Stimulated activated naive CD8-positive, alpha-beta T cell treated with anti-CD3 and anti-CD28 coated beads, Interleukin-15, amount 100 ng/mL, for 72 hours (primary cell): ENCODE results near the gene SLC30A2.

Source experiments
- ATAC-seq: fragments of 150-1000 bp; cut with Tn5 transposase; 2 replicates; pipeline ENCODE4 v1.10.0; 2021; ENCODE audit warnings: mild to moderate bottlenecking, moderate library complexity
- DNase-seq, 2 donors: peaks; one replicate each; pipeline ENCODE4 v3.0.0; 2021 to 2022
- H3K27ac Mint-ChIP-seq, 2 donors: one replicate each; pipeline ENCODE4 v1.8.0; 2022; ENCODE audit warnings: mild to moderate bottlenecking in 2 of 2, mixed read lengths in 2 of 2, moderate library complexity in 2 of 2
- H3K27me3 Mint-ChIP-seq: one replicate; pipeline ENCODE4 v1.8.0; 2022; ENCODE audit warnings: mixed read lengths
- H3K4me1 Mint-ChIP-seq: one replicate; pipeline ENCODE4 v1.8.0; 2022; ENCODE audit warnings: mild to moderate bottlenecking, mixed read lengths
- H3K4me3 Mint-ChIP-seq, 2 donors: one replicate each; pipeline ENCODE4 v1.8.0; 2022; ENCODE audit warnings: mild to moderate bottlenecking in 2 of 2, mixed read lengths in 2 of 2, moderate library complexity in 1 of 2
- H3K9me3 Mint-ChIP-seq, 2 donors: one replicate each; pipeline ENCODE4 v1.8.0; 2022; ENCODE audit warnings: mixed read lengths in 2 of 2

The SLC30A2 gene

DNA sequence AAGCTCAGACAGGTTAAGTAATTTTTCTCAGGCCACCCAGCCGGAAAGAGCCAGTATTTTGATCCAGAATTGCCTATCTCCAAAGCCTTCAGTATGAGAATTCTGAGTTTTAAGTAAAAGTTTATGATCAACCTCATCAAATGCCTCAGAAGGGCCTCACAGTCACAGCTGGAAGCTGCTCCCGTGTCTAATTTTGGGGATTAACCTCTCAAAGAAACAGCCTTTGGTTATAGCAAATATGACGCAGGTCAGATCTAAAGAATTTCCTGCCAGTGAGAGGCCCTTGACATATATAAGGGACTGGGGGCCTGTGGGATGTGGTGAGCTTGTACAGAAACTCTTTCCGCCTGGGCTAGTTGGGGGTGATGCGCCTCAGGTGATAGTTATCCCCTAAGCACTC is 22.1 kb downstream of the SLC30A2 start:
- ATAC-seq: no peak

DNA sequence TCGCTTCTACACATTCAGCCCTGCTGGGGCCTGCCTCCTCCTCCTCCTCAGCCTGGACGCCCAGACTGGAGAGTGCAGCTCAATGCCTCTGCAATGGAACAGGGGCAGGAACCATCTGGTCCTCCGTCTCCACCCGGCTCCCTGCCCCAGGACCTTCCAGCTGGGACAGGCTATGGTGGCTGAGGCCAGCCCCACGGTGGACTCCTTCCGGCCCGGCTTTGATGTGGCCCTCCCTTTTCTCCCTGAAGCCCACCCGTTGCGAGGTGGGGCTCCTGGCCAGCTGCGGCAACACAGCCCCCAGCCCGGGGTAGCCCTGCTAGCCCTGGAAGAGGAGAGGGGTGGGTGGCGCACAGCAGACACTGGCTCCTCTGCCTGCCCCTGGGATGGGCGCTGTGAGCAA is 22.9 kb downstream of the SLC30A2 start:
- Mint-ChIP-seq H3K4me3 (no peak overlapping the region), H3K27ac (no peak overlapping the region), H3K4me1 (peaks cover 19% of the 10 kb centered on the region), H3K27me3 (peaks cover 10% of the 10 kb centered on the region), H3K9me3 (no peaks in the 10 kb centered on the region)
- DNase-seq (no peak), ATAC-seq (no peak)

More for the DNA sequence above, 22.1 kb downstream of the SLC30A2 start:
- peaks cover 10% of the 10 kb centered on the region for H3K27me3 Mint-ChIP-seq
- H3K4me3 Mint-ChIP-seq: no peak overlapping the region
- no peak overlapping the region for H3K27ac Mint-ChIP-seq
- DNase-seq: no peak
- peaks cover 20% of the 10 kb centered on the region for H3K4me1 Mint-ChIP-seq
- H3K9me3 Mint-ChIP-seq: no peaks in the 10 kb centered on the region

DNA sequence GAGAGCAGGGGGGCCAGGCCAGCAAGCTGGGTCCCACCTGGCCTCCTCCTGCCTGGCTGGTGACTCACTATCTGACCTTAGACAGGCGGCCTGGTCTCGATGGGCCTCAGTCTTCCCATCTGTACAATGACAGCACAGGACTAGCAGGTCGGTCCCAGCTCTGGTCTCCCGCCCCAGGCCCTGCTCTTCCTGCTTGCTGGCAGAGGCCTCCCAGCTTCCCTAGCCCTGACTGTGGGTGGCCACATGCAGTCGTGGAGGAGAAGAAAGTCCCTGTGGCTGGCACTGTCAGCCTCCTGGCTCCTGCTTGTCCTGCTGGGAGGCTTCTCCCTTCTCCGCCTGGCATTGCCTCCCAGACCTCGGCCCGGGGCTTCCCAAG is 23.5 kb downstream of the SLC30A2 start:
- no peaks in the 10 kb centered on the region for H3K9me3 Mint-ChIP-seq
- no peak overlapping the region for H3K4me3 Mint-ChIP-seq
- H3K27me3 Mint-ChIP-seq: peaks cover 10% of the 10 kb centered on the region
- no peak for ATAC-seq
- H3K4me1 Mint-ChIP-seq: peaks cover 18% of the 10 kb centered on the region
- no peak overlapping the region for H3K27ac Mint-ChIP-seq
- no peak for DNase-seq

DNA sequence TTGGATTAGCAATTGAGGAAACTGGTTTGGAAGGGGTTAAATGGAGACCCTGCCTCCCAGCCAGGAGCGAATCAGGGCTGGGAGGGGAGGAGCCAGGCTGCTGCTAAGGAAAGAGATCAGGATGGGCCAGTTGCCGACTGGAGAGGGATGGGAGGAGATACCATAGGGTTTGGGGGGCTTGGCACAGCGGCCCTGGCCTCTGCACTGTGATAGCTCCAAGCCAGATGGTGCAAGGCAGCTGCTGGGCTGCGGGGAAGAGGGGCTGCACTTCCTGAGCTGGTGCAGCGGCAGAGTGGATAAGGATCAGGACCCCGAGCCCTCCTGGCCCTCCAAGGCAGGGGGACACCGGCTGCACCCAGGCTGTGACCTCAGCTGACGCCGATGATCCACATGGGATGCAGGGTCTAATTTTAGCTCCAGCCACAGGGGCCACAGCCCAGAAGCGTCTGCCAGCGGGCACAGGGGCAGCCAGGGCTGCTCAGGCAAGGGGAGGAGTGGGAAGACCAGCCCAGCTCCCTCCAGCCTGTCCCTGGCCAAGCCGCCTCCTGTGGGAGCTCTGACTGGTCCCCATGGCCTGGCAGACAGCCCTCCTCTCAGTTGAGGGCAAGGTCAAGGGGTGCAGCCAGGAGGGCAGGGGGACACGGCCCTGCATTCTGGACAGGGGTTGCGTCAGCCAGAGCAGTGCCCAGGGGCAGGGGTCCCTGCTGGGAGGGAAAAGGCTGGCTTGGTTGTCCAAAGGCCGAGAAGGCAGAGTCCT is 24.1 kb downstream of the SLC30A2 start, which contains the start of gene EXTL1:
TSS of gene EXTL1 (plus strand) at position 129 of the 757 bp plus-strand sequence. CDS start 872 bp downstream, outside the sequence.
- ATAC-seq (no peak), DNase-seq (no peak)
- Mint-ChIP-seq H3K4me3 (no peak within 1 kb of the TSS), H3K27me3 (peaks cover 10% of the 10 kb centered on the region), H3K9me3 (no peaks in the 10 kb centered on the region), H3K4me1 (peaks cover 23% of the 10 kb centered on the region), H3K27ac (peak within 1 kb of the TSS in 1 of 2 donors; percentile 84)

DNA sequence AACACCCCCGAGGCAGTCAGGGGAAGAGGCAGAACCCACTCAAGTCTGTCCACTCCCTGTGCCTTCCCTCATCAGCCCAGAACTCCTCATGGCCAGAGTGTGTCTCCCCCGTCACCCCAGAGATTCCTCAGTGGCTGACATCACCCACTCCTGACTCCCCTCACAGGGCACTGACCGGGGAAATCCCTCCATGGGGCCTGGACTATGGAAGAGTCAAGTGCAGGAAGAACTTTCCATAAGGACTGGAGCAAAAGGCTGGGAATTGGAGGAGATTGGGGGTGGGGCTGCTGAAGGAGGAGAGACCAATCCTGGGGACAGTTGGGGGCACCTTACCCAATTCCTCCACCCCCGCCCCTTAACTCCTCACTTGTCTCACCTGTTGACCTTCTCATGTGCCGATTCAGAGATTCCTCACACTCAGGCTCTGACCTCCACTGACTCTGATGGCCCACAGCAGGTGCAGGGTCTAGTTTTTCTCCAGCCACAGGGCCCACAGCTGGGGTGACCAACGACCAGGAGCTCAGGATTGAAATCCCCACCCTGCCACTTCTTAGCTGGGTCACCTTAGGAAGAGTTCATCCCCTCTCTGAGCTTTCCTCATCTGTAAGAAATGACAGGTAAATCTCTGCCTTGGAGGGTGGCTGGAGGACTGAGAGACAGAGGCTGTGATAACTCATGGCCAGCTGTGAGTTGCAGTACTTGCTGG is 24.8 kb downstream of the SLC30A2 start:
- ATAC-seq (no peak), DNase-seq (no peak)
- Mint-ChIP-seq H3K27me3 (peaks cover 10% of the 10 kb centered on the region), H3K9me3 (no peaks in the 10 kb centered on the region), H3K4me1 (peaks cover 29% of the 10 kb centered on the region), H3K4me3 (no peak overlapping the region), H3K27ac (no peak overlapping the region)

DNA sequence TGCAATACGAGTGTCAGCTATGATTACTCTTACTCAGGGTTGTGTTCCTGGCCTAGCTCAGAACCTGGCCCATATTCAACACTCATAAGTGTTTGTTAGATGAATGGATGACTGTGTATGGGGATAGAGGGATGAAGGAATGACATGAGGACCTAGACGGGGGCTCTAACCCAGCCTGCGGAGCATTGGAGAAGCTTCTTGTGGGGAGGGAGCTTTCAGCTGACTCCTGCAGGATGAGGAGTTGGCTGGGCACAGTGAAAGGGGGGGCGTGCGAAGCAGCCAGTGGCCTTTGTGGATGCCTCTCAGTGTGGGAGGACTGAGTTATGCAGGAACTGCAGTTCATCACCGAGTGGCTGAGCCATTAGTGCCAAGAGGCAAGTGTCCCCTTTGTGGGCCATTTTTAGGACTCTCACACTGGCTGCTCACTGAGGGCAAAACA is 25.6 kb downstream of the SLC30A2 start:
- no peaks in the 10 kb centered on the region for H3K9me3 Mint-ChIP-seq
- H3K4me1 Mint-ChIP-seq: peaks cover 29% of the 10 kb centered on the region
- DNase-seq (no peak), ATAC-seq (no peak)
- H3K27me3 Mint-ChIP-seq: peaks cover 10% of the 10 kb centered on the region
- H3K4me3 Mint-ChIP-seq: no peak overlapping the region
- no peak overlapping the region for H3K27ac Mint-ChIP-seq

DNA sequence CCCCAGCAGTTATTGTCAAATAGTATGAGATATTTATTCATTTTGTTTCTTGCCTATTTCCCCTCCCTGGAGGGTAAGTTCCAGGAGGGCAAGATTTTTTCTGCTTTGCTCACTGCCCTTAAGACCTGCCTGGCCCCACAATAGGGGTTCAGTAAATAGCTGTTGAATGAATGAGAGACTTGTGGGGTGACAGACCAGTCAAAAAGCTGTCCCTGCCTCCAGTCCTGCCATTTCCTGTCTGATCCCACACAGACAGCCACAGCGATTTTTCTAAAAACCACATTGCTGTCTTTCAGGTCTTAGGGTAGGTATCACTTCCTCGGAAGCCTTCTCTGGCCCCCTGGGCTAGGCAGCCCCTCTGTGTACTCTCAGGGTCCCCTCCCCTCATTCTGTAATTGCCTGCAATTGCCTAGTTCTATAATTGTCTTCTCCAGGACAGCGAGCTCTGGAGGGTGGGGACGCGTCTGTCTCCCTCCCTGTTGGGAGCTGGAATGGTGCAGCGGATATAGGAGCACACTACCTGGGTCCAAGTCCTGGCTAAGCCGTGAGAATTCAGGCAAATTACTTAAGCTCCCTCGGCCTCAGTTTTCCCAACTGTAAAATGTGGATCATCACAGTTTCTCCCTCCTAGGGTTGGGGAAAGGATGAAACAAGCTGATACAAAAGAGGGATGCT is 26.1 kb downstream of the SLC30A2 start:
- Mint-ChIP-seq H3K4me3 (no peak overlapping the region), H3K4me1 (peaks cover 29% of the 10 kb centered on the region)

DNA sequence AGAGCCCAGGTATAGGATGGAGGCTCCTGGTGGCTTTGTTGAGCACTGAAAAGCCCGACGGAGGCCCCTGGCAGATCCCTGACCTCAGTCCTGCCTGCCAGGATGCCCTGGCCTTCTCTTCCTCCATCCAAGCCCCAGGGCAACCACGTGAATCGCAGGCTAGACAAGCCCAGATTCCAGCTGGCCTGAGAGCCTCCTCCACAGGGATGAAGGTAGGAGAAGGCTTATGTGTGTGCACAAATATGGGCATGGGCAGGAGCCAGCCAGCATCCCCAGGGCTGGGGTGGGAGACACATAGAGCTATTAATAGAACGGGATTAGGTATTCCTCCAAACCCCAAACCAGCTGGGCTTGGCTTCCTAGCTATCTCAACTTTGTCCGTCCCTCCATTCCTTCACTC is 28.3 kb downstream of the SLC30A2 start:
- H3K9me3 Mint-ChIP-seq: no peaks in the 10 kb centered on the region
- H3K27ac Mint-ChIP-seq: peak overlapping the region in 1 of 2 donors; percentile 61
- H3K27me3 Mint-ChIP-seq: peaks cover 10% of the 10 kb centered on the region
- DNase-seq: no peak
- ATAC-seq: no peak
- peaks cover 29% of the 10 kb centered on the region for H3K4me1 Mint-ChIP-seq
- H3K4me3 Mint-ChIP-seq: no peak overlapping the region

More for the DNA sequence above, 26.1 kb downstream of the SLC30A2 start:
- peaks cover 10% of the 10 kb centered on the region for H3K27me3 Mint-ChIP-seq
- DNase-seq: no peak
- H3K27ac Mint-ChIP-seq: no peak overlapping the region
- ATAC-seq: peak; percentile 52
- no peaks in the 10 kb centered on the region for H3K9me3 Mint-ChIP-seq

DNA sequence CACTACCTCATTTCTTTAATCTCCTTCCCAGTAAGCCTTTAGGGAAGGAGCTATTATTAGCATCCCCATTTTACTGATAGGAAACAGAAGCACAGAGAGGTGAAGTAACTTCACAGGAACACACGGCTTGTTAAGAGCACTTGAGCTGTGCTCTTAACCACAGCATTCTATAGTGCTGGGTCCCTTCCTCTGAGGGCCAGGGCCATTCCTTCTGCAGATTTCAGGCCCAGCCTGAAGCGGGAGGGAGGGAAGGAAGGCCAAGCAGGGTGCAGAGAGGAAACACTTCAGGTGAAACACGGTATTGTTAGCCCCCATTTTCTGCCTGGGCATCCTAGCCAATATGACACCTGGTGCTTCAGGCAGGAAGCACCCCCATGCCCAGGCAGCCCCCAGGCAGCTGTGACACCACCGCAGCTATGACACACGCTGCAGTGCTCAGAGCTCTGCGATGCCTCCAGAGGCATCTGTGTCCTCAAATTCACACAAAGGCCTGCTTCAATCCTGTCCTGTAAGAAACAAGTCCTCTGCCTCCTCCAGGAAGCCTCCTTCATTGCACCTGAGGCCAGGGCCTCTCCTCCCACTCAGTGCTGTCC is 28.9 kb downstream of the SLC30A2 start:
- Mint-ChIP-seq H3K4me3 (no peak overlapping the region), H3K27ac (peak overlapping the region; percentile 61 to 63), H3K27me3 (peaks cover 10% of the 10 kb centered on the region), H3K4me1 (peaks cover 29% of the 10 kb centered on the region), H3K9me3 (no peaks in the 10 kb centered on the region)
- ATAC-seq: peak; percentile 70
- peak in 1 of 2 donors; percentile 25 for DNase-seq

- no peak for DNase-seq
- Mint-ChIP-seq H3K27ac (peak overlapping the region; percentile 36 to 63), H3K9me3 (no peaks in the 10 kb centered on the region), H3K4me3 (no peak overlapping the region), H3K27me3 (peaks cover 6% of the 10 kb centered on the region), H3K4me1 (peaks cover 29% of the 10 kb centered on the region)
- no peak for ATAC-seq
These were observed 29.5 kb downstream of the SLC30A2 start for GRCh38 chr1:26016258-26016952.

DNA sequence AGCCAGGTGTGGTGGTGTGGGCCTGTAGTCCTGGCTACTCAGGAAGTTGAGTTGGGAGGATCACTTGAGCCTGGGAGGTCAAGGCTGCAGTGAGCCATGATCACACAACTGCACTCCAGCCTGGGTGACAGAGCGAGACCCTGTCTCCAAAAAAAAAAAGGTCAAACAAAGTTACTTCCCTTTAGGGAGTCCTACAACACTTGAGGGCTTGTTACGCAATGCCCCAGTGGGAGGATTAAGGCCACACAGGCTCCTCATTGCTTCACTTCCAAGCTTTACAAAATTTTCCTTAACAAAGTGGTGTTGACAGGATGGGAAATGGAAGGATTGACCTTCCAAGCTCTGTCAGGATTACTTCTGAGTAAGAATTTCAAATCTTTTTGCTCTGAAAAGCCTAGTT is 30.6 kb downstream of the SLC30A2 start:
- Mint-ChIP-seq H3K9me3 (no peaks in the 10 kb centered on the region), H3K4me3 (no peak overlapping the region), H3K4me1 (peaks cover 27% of the 10 kb centered on the region), H3K27ac (peak overlapping the region in 1 of 2 donors; percentile 33), H3K27me3 (no peaks in the 10 kb centered on the region)
- DNase-seq (no peak), ATAC-seq (no peak)

- Mint-ChIP-seq H3K27ac (no peak overlapping the region), H3K4me3 (no peak overlapping the region), H3K4me1 (peaks cover 16% of the 10 kb centered on the region), H3K27me3 (no peaks in the 10 kb centered on the region), H3K9me3 (no peaks in the 10 kb centered on the region)
- DNase-seq: no peak
- no peak for ATAC-seq
These were observed 31.7 kb downstream of the SLC30A2 start for GRCh38 chr1:26014179-26014578.

DNA sequence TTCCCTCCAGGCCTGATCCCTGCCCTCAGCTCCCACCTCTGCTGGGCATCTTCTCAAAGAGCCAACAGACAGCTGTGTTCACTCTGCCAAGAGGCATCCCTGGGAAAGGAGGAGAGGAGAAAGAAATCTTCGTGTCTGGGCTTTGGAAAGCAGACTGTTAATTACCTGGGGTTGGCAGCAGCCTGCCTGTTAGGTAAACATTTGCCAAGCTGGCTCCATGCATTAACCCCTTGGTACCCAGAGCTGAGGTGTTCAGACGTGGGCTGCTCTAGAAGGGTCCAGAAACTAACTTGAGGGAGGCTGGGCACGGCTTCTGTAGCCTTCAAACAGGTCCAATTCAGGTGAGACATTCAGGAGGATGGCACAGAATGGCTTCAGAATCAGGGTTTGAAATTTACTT is 33.1 kb downstream of the SLC30A2 start:
- no peak for ATAC-seq
- Mint-ChIP-seq H3K9me3 (no peaks in the 10 kb centered on the region), H3K27me3 (no peaks in the 10 kb centered on the region), H3K4me3 (no peak overlapping the region), H3K4me1 (peaks cover 16% of the 10 kb centered on the region), H3K27ac (peak overlapping the region in 1 of 2 donors; percentile 71)
- DNase-seq: no peak

DNA sequence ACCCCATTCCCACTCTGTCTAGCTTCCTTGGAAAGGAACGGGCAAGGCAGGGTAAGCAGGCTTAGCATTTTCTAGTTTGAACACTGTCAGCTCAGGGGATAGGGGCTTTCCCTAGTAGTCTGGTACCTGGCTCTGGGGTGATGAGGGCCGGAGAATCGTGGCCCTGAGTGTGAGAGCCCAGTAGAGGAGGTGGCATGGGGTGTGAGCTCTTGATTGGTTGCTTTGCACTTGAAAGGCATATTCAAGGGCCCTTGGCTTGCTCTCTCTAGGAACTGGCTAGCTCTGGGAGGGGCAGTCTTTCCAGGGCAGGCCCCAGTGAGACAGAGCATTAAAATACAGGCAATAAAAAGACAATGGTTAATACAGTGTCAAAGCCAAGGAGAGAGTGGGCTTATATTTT is 35.1 kb downstream of the SLC30A2 start:
- H3K27ac Mint-ChIP-seq: peak overlapping the region in 1 of 2 donors; percentile 56
- no peaks in the 10 kb centered on the region for H3K9me3 Mint-ChIP-seq
- H3K27me3 Mint-ChIP-seq: no peaks in the 10 kb centered on the region
- ATAC-seq: no peak
- no peak overlapping the region for H3K4me3 Mint-ChIP-seq
- DNase-seq: no peak
- H3K4me1 Mint-ChIP-seq: no peaks in the 10 kb centered on the region
